Adrenal gland (tissue), 12 donors: ENCODE results near the gene FCAMR. TPM values are rescaled to one million over a fixed set of nuclear protein-coding genes. Genes with fewer than 3 reads are reported as not detected.

Source experiments
- DNase-seq, 7 donors: peaks; one replicate each; pipeline ENCODE4 v3.0.0-alpha.2; 2019 to 2020
- H3K27ac ChIP-seq, 5 donors: fragments of 200-600 bp; sonication (generic) in 4 of 5; 1 replicate in 3 of 5; 2 replicates in 2 of 5; pipeline versions ENCODE4 v1.5.1 to v1.8.0; 2016 to 2020; ENCODE audit warnings: mild to moderate bottlenecking in 1 of 5
- H3K27me3 ChIP-seq: fragments of 200-600 bp; 2 replicates; pipeline ENCODE4 v1.8.0; 2021
- H3K36me3 ChIP-seq, 2 donors: fragments of 200-600 bp; replicated peaks in 1 of 2; 1 replicate in 1 of 2; 2 replicates in 1 of 2; pipeline versions ENCODE4 v1.5.1 to v1.8.0; 2018 to 2022
- H3K4me1 ChIP-seq, 2 donors: fragments of 200-600 bp; replicated peaks in 1 of 2; 1 replicate in 1 of 2; 2 replicates in 1 of 2; pipeline versions ENCODE4 v1.5.1 to v1.8.0; 2018 to 2021
- H3K4me3 ChIP-seq, 4 donors: fragments of 200-600 bp; sonication (generic) in 3 of 4; one replicate each; pipeline ENCODE4 v1.5.1; 2016 to 2018
- H3K9me3 ChIP-seq, 3 donors: fragments of 200-600 bp; sonication (generic) in 1 of 3; replicated peaks in 1 of 3; 1 replicate in 2 of 3; 2 replicates in 1 of 3; pipeline versions ENCODE4 v1.5.1 to v1.8.0; 2016 to 2021
- CTCF ChIP-seq, 6 experiments: fragments of 450-650 bp in 4 of 6; fragments of 200-600 bp in 2 of 6; sonication (generic) in 1 of 6; IDR thresholded peaks; 1 replicate in 5 of 6; 2 replicates in 1 of 6; pipeline versions ENCODE4 v1.5.1 to v1.8.0; 2016 to 2021; ENCODE audit warnings: antibody characterized with exemption in 6 of 6, mild to moderate bottlenecking in 2 of 6, moderate library complexity in 1 of 6
- POLR2A ChIP-seq, 2 donors: fragments of 450-650 bp; IDR thresholded peaks; one replicate each; pipeline ENCODE4 v1.6.1; 2017; ENCODE audit warnings: antibody characterized with exemption in 2 of 2, mild to moderate bottlenecking in 2 of 2, moderate library complexity in 1 of 2
- WGBS, 4 donors: extraction: QIAGEN DNeasy Blood & Tissue Kit in 2 of 4; methylation state at CpG; one replicate each; pipeline versions ENCODE4 v1.1.5 to v1.1.7; 2013 to 2017; 5-methylcytosine and 5-hydroxymethylcytosine counted together
- intact Hi-C, 2 donors: fragments of 100-400 bp; cut with DNase I; formaldehyde crosslinking; loops; one replicate each; pipeline versions ENCODE4 v1.14.1 to v1.15.0; 2022 to 2023
- polyA plus RNA-seq, 3 donors: library from polyadenylated mRNA; stranded (reverse); fragments of 200-250 nt in 2 of 3; fragments of 350-450 nt in 1 of 3; fragmentation: Illumina TruSeq in 1 of 3; extraction: RNeasy Lipid Tissue Mini Kit (QIAGEN cat#74804) in 1 of 3; gene quantifications; one replicate each; pipeline ENCODE4 v1.2.3, GENCODE V29; 2013 to 2014
- total RNA-seq, 9 donors: library from RNA; depleted of rRNA in 4 of 9; stranded (reverse); fragments of >200 nt in 4 of 9; fragments of 120-200 nt in 1 of 9; fragmentation: NEBNext Ultra II Directional in 1 of 9; extraction: Animal tissue kit (Norgen Biotek cat#: 25700) in 1 of 9; gene quantifications; one replicate each; pipeline versions ENCODE4 v1.1.0 to v1.2.4, GENCODE V29; 2013 to 2023
- donor health status: healthy with polysubstance abuse.
- donor health status: Bipolar disorder and iron deficiency.
- donor health status: DM: yes; HTN: yes; CAD: no.
- donor health status: DM: no; HTN: no; CAD: no.
- donor health status: DM: no; HTN: no; CAD: no.
- donor health status: DM: yes; HTN: yes; CAD: no.

Gene FCAMR
- total and polyA plus RNA-seq, 12 donors, result not detected

- intact Hi-C loops, result no loop called here
- H3K27ac ChIP-seq, result no peak overlapping the region
- no peaks in the 10 kb centered on the region for H3K27me3 ChIP-seq
- no peaks in the 10 kb centered on the region for H3K9me3 ChIP-seq
- whole genome bisulfite sequencing, 4 donors, result 78 to 91% (median 85%) methylated on average over 5 to 7 of the region's 7 CpGs
- DNase-seq, result no peak
- TF ChIP-seq CTCF (IDR thresholded peaks at IDR 0.05) (no peak), POLR2A (IDR thresholded peaks at IDR 0.05) (no peak)
- no peak overlapping the region for H3K4me3 ChIP-seq
- H3K4me1 ChIP-seq, result no peaks in the 10 kb centered on the region
- no peaks in the 10 kb centered on the region for H3K36me3 ChIP-seq
Measured at GRCh38 chr1:206962272-206962671, 8.0 kb downstream of the FCAMR start.

- DNase-seq, result no peak
- TF ChIP-seq POLR2A (IDR thresholded peaks at IDR 0.05) (no peak), CTCF (IDR thresholded peaks at IDR 0.05) (no peak)
- Histone ChIP-seq H3K27ac (no peak overlapping the region), H3K36me3 (no peaks in the 10 kb centered on the region), H3K4me3 (no peak overlapping the region), H3K9me3 (no peaks in the 10 kb centered on the region), H3K27me3 (no peaks in the 10 kb centered on the region), H3K4me1 (no peaks in the 10 kb centered on the region)
- 59 to 87% (median 73%) methylated on average over 3 of the region's 3 CpGs for WGBS, 4 donors
- intact Hi-C loops, result no loop called here
Measured at GRCh38 chr1:206961668-206962067, 8.6 kb downstream of the FCAMR start.

GRCh38 chr1:206960676-206961386, 9.4 kb downstream of the FCAMR start:
- Histone ChIP-seq H3K4me3 (no peak overlapping the region), H3K36me3 (no peaks in the 10 kb centered on the region), H3K9me3 (no peaks in the 10 kb centered on the region), H3K4me1 (no peaks in the 10 kb centered on the region), H3K27me3 (no peaks in the 10 kb centered on the region), H3K27ac (no peak overlapping the region)
- DNase-seq, result no peak
- 77 to 89% (median 86%) methylated on average over 5 to 6 of the region's 6 CpGs for WGBS, 4 donors
- TF ChIP-seq POLR2A (IDR thresholded peaks at IDR 0.05) (no peak), CTCF (IDR thresholded peaks at IDR 0.05) (no peak)
- intact Hi-C loops, result no loop called here

- H3K27ac ChIP-seq, result no peak overlapping the region
- no peak overlapping the region for H3K4me3 ChIP-seq
- no peaks in the 10 kb centered on the region for H3K9me3 ChIP-seq
- DNase-seq, result no peak
- H3K36me3 ChIP-seq, result no peaks in the 10 kb centered on the region
- WGBS, 4 donors, result 48 to 80% (median 71%) methylated on average over 2 of the region's 2 CpGs
- intact Hi-C loops, result no loop called here
- no peaks in the 10 kb centered on the region for H3K4me1 ChIP-seq
- TF ChIP-seq POLR2A (IDR thresholded peaks at IDR 0.05) (no peak), CTCF (IDR thresholded peaks at IDR 0.05) (no peak)
- no peaks in the 10 kb centered on the region for H3K27me3 ChIP-seq
Measured at GRCh38 chr1:206958144-206958543, 12.1 kb downstream of the FCAMR start.
